Heart left ventricle (tissue), 16 donors: Measurements from ENCODE around the gene RGCC. TPM values are rescaled to one million over a fixed set of nuclear protein-coding genes. Genes with fewer than 3 reads are reported as not detected.

Experiments used
- ATAC-seq, 4 donors: fragments of 200-7000 bp; cut with Tn5 transposase; one replicate each; pipeline ENCODE4 v1.9.1; 2020 to 2022; ENCODE audit warnings: moderate library complexity in 4 of 4, mild to moderate bottlenecking in 3 of 4, moderate number of reproducible peaks in 1 of 4
- DNase-seq, 5 donors: peaks; one replicate each; pipeline ENCODE4 v3.0.0-alpha.2; 2020
- H3K27ac ChIP-seq, 12 donors: fragments of 200-600 bp; sonication (generic) in 4 of 12; one replicate each; pipeline versions ENCODE4 v1.5.0 to v1.8.0; 2016 to 2022; ENCODE audit warnings: mild to moderate bottlenecking in 2 of 12
- H3K27me3 ChIP-seq, 9 donors: fragments of 200-600 bp; sonication (generic) in 2 of 9; one replicate each; pipeline versions ENCODE4 v1.5.1 to v1.8.0; 2016 to 2022; ENCODE audit warnings: mild to moderate bottlenecking in 3 of 9
- H3K36me3 ChIP-seq, 9 donors: fragments of 200-600 bp; sonication (generic) in 2 of 9; one replicate each; pipeline versions ENCODE4 v1.5.0 to v1.8.0; 2018 to 2022; ENCODE audit warnings: mild to moderate bottlenecking in 2 of 9
- H3K4me1 ChIP-seq, 12 donors: fragments of 200-600 bp; sonication (generic) in 4 of 12; one replicate each; pipeline versions ENCODE4 v1.5.0 to v1.8.0; 2016 to 2022; ENCODE audit warnings: mild to moderate bottlenecking in 3 of 12
- H3K4me3 ChIP-seq, 12 donors: fragments of 200-600 bp; sonication (generic) in 4 of 12; one replicate each; pipeline versions ENCODE4 v1.5.0 to v1.8.0; 2017 to 2022; ENCODE audit warnings: mild to moderate bottlenecking in 9 of 12, moderate library complexity in 4 of 12
- H3K9me3 ChIP-seq, 12 donors: fragments of 200-600 bp; sonication (generic) in 4 of 12; one replicate each; pipeline versions ENCODE4 v1.5.0 to v1.8.0; 2016 to 2022; ENCODE audit warnings: mild to moderate bottlenecking in 1 of 12
- POLR2A ChIP-seq, 2 donors: fragments of 450-650 bp; IDR thresholded peaks; one replicate each; pipeline ENCODE4 v1.6.1; 2017; ENCODE audit warnings: antibody characterized with exemption in 2 of 2, mild to moderate bottlenecking in 2 of 2, moderate library complexity in 2 of 2
- WGBS, 4 donors: extraction: QIAGEN DNeasy Blood & Tissue Kit in 2 of 4; methylation state at CpG; one replicate each; pipeline versions ENCODE4 v1.1.5 to v1.1.7; 2013 to 2018; 5-methylcytosine and 5-hydroxymethylcytosine counted together
- intact Hi-C, 10 donors: fragments of 100-400 bp; cut with DNase I; formaldehyde crosslinking; loops; one replicate each; pipeline versions ENCODE4 v1.11.1 to v1.14.2; 2022
- polyA plus RNA-seq, 2 donors: library from polyadenylated mRNA; stranded (reverse); fragments of 200-250 nt; gene quantifications; one replicate each; pipeline ENCODE4 v1.2.3, GENCODE V29; 2013
- total RNA-seq, 9 donors: library from RNA; depleted of rRNA in 2 of 9; stranded (reverse); fragments of >200 nt in 2 of 9; fragmentation: NEBNext Ultra II Directional in 3 of 9; extraction: Animal tissue kit (Norgen Biotek cat#: 25700) in 3 of 9; gene quantifications; one replicate each; pipeline versions ENCODE4 v1.1.0 to v1.2.4, GENCODE V29; 2016 to 2023
- TF ChIP-seq, protein P1 (sequence below), 12 donors: fragments of 200-600 bp; sonication (generic) in 4 of 12; IDR thresholded peaks; one replicate each; pipeline versions ENCODE4 v1.5.0 to v1.8.0; 2018 to 2022; ENCODE audit warnings: antibody characterized with exemption in 12 of 12, mild to moderate bottlenecking in 5 of 12
- donor health status: ischemic (EF 13 %, LVEDD 7.1; RV severe dilation, severe dysfunction).
- donor health status: healthy with polysubstance abuse.
- donor health status: DM: no; HTN: yes; CAD: no.
- donor health status: DM: no; HTN: no; CAD: no.
- donor health status: ischemic (EF 25% LVEDD 6.9; RV normal size, moderate dysfunction).
- donor health status: ischemic (EF 25% LVEDD 5.7; RV mildly dilated, moderate dysfunction).
- donor health status: healthy.
- donor health status: DM: yes; HTN: yes; CAD: no.
- donor health status: ischemic (EF 35%, LVEDD 5.7; RV mildly dilated, moderate dysfunction).
- donor health status: nonischemic (EF 11% LVEDD 7.7; RV severe dilation, severe dysfunction).
- donor health status: DM: yes; HTN: yes; CAD: no.
- donor health status: PGD.
- donor health status: ischemic (EF 29% LVEDD 5.4; RV normal size, mild dysfunction).
- donor health status: nonischemic (EF 23%, LVEDD 6.1; RV moderate dilation, normal function).

RGCC gene
- total and polyA plus RNA-seq, 11 donors = 22.9 to 228 (median 48.6) TPM

DNA sequence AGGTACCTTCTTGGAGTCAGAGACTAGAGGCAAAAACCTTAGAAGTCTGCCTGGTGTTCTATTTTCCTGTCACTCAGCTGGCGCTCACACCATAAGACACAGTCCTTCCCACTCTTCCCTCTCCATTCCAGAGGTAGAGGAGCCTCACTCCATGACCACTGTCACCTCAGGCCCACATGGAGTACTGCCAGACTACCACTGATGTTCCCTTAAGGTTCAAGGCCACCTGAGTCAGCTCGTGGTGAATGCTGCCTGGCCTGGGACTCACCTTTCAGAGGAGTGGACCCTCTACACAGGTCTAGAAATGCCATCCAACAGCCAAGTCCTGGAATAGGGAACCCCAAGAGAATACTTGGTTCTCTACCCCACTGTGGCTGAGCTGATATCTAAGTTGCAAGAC is 29.9 kb downstream of the RGCC start:
- Histone ChIP-seq H3K27ac (no peak overlapping the region), H3K4me1 (peaks cover 0 to 7% (median 0%) of the 10 kb centered on the region in 12 donors), H3K9me3 (peaks cover 0 to 18% (median under 1%) of the 10 kb centered on the region in 12 donors), H3K27me3 (no peaks in the 10 kb centered on the region), H3K4me3 (no peak overlapping the region), H3K36me3 (no peaks in the 10 kb centered on the region)
- no peak for ATAC-seq
- no peak for TF ChIP-seq POLR2A (IDR thresholded peaks at IDR 0.05)
- TF ChIP-seq, protein P1, sequence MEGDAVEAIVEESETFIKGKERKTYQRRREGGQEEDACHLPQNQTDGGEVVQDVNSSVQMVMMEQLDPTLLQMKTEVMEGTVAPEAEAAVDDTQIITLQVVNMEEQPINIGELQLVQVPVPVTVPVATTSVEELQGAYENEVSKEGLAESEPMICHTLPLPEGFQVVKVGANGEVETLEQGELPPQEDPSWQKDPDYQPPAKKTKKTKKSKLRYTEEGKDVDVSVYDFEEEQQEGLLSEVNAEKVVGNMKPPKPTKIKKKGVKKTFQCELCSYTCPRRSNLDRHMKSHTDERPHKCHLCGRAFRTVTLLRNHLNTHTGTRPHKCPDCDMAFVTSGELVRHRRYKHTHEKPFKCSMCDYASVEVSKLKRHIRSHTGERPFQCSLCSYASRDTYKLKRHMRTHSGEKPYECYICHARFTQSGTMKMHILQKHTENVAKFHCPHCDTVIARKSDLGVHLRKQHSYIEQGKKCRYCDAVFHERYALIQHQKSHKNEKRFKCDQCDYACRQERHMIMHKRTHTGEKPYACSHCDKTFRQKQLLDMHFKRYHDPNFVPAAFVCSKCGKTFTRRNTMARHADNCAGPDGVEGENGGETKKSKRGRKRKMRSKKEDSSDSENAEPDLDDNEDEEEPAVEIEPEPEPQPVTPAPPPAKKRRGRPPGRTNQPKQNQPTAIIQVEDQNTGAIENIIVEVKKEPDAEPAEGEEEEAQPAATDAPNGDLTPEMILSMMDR (IDR thresholded peaks at IDR 0.05) = no peak
- intact Hi-C loops = no loop called here
- no peak for DNase-seq
- WGBS, 4 donors = 73 to 88% (median 79%) methylated on average over 2 of the region's 2 CpGs

DNA sequence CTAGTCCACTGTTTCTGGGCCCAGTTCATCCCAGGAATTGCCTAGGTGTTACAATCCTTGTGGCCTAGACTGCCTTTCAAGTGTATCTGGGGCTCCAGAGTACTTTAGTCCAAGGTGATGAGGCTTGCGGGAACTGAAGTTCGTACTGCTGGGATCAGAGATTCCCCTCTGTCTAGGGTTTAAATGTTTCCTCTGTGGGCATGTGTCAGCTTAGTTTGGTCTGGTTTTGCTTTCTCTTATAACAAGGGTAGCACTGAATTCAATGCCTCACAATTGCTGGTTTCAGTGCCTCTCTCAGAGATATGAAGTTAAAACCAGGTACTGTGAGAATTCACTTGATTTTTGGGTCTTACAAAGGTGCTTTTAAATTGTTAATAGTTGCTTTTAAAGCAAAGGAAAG is 30.8 kb downstream of the RGCC start:
- ATAC-seq (no peak), DNase-seq (no peak)
- Histone ChIP-seq H3K4me1 (peaks cover 0 to 17% (median 3%) of the 10 kb centered on the region in 12 donors), H3K9me3 (peaks cover 0 to 18% (median 0%) of the 10 kb centered on the region in 12 donors), H3K36me3 (no peaks in the 10 kb centered on the region), H3K27me3 (no peaks in the 10 kb centered on the region), H3K27ac (no peak overlapping the region), H3K4me3 (no peak overlapping the region)
- intact Hi-C loops = no loop called here
- WGBS, 4 donors = 93 to 95% (median 94%) methylated on average over 2 of the region's 2 CpGs
- TF ChIP-seq, protein P1 (IDR thresholded peaks at IDR 0.05) = no peak
- TF ChIP-seq POLR2A (IDR thresholded peaks at IDR 0.05) = no peak

DNA sequence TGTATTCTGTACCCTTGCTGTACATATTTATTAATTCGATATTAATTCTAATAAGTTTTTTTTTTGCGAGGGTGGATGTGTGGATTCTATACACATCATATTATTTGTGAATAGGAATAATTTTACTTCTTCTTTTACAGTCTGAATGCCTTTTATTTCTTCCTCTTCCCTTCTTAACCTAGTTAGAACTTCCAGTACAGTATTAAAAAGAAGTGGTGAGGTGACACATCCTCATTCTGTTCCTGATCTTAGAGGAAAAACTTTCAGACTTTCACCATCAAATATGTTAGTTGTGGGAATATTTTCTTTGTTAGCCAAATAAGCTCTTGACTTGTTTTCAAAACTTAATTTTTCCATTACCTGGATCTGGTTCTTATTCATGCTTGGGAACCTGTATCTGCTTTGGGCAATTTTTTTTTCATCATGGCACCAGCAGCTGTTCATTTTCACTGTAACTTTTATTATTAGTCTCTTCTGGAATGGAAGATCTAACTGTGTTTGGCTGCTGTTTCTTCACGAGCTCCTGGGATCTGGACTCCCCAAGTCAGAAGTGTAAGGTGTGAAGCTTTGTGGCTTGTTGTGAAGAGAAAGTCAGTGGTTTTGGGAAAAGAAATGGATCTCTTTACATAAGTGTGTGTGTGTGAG is 33.1 kb downstream of the RGCC start:
- H3K27ac ChIP-seq = no peak overlapping the region
- TF ChIP-seq, protein P1 (IDR thresholded peaks at IDR 0.05) = no peak
- no peak for TF ChIP-seq POLR2A (IDR thresholded peaks at IDR 0.05)
- peaks cover 0 to 11% (median 0%) of the 10 kb centered on the region in 12 donors for H3K9me3 ChIP-seq
- no peak overlapping the region for H3K4me3 ChIP-seq
- intact Hi-C loops = loop anchor here in 2 of 10 donors (5.0 to 10.0 kb wide), 2 partner anchors 33 to 124 kb away; partner anchors contain the start of gene RGCC (in 1 of the 2)
- H3K36me3 ChIP-seq = no peaks in the 10 kb centered on the region
- peaks cover 0 to 37% (median 21%) of the 10 kb centered on the region in 12 donors for H3K4me1 ChIP-seq
- 85 to 89% (median 89%) methylated on average over 3 of the region's 3 CpGs for WGBS, 4 donors
- no peak for DNase-seq
- no peak for ATAC-seq
- no peaks in the 10 kb centered on the region for H3K27me3 ChIP-seq

DNA sequence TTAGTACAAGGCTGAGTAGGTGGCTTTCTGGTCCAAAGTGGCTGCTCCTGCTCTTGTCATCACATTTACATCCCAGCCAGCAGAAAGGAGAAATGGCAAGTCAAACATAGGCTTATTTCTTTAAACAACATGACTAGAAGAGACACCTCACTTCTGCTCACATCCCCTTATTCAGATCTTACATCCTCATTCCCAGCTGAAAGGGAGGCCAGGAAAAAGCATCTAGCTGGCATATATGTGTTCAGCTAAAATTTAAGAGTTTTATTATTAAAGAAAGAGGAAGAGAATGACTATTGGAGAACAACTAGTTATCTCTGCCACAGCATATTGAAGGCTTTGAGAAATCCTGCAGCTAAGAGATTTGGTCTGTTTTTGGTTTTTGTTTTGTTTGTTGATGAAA is 34.1 kb downstream of the RGCC start:
- Histone ChIP-seq H3K36me3 (no peaks in the 10 kb centered on the region), H3K9me3 (peaks cover 0 to 3% (median 0%) of the 10 kb centered on the region in 12 donors), H3K27me3 (no peaks in the 10 kb centered on the region), H3K4me1 (peaks cover 5 to 45% (median 30%) of the 10 kb centered on the region in 12 donors), H3K27ac (peak overlapping the region in 1 of 12 donors; percentile 86), H3K4me3 (no peak overlapping the region)
- TF ChIP-seq POLR2A (IDR thresholded peaks at IDR 0.05) = no peak
- TF ChIP-seq, protein P1 (IDR thresholded peaks at IDR 0.05) = no peak
- intact Hi-C loops = loop anchor here in 2 of 10 donors (5.0 to 10.0 kb wide), 2 partner anchors 34 to 123 kb away; partner anchors contain the start of gene RGCC (in 1 of the 2)
- DNase-seq (no peak), ATAC-seq (no peak)
